Mammary microvascular endothelial cell (primary cell): Measurements from ENCODE around the gene BMI1. TPM values are rescaled to one million over a fixed set of nuclear protein-coding genes. Genes with fewer than 3 reads are reported as not detected.

ENCODE experiments used
- total RNA-seq: library from RNA; depleted of rRNA; stranded (reverse); fragments of >200 nt; gene quantifications from 2 replicates; pipeline ENCODE4 v1.2.3, GENCODE V29; 2015

The BMI1 gene
- 15.6 and 22.1 TPM in 2 replicates for total RNA-seq

DNA sequence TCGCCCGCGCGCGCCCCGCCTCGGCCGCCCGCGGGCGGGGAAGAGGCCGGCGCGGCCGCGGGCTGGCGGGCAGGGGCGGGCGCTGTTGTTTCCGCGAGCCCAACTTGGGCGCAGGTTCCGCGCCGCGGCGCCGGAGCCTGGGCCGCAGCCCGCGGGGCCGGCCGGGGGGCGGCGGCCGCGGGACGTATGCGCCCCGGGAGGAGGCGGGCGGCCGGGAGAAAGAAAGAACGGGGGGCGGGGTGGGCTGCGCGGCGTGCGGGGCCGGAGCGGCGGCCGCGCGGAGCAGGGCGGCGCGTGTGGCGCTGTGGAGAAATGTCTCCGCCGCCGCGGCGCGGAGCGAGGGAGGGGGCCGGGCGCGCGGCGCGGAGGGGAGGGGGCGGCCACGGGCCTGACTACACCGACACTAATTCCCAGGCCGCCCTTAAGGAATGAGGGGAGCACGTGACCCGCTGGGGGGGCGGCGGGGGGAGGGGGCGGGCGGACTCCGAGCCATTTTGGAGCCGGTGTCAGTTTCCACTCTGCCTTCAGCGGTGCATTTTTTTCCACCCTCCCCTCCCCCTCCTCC, at the start of gene BMI1:
BMI1 (plus strand) TSS at position 509 of the 565 bp plus-strand sequence. CDS start 5,351 bp downstream, outside the sequence.

DNA sequence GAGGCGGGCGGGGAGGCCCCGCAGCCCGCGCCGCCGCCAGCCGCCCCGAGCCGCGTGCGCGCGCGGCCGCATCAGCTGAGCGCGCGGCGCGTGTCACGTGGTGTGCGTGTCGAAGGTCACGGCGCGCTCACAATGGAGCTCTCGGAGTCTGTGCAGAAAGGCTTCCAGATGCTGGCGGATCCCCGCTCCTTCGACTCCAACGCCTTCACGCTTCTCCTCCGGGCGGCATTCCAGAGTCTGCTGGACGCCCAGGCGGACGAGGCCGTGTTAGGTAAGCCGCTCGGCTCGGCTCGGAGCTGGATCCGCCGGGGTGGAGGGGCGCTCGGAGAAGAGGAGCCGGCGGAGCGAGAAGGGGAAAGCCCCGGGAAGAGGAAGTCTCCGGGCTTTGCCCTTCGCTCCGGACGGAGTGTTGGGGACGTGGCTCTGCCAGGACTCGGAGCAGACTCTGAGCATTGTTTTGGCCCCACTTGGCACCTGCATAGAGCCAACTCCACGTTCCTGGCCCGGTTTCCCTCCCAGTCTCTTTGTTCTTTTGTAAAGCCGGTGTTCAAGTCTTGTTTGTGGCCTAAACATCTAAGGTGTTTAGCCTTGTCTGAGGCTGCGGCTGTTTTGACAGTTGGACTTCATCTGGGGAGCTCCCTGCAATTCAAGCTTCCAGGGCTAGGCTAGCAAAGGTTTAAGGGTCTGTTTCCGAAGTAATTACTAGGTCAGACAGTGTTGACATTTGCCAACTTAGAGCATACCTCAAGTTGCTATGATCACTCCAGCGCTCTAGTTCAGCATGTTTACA, 4.4 kb upstream of the BMI1 start, which contains the start of gene COMMD3:
COMMD3 (plus strand) TSS at position 103 of the 790 bp plus-strand sequence; CDS start at position 133, 30 bp downstream.

DNA sequence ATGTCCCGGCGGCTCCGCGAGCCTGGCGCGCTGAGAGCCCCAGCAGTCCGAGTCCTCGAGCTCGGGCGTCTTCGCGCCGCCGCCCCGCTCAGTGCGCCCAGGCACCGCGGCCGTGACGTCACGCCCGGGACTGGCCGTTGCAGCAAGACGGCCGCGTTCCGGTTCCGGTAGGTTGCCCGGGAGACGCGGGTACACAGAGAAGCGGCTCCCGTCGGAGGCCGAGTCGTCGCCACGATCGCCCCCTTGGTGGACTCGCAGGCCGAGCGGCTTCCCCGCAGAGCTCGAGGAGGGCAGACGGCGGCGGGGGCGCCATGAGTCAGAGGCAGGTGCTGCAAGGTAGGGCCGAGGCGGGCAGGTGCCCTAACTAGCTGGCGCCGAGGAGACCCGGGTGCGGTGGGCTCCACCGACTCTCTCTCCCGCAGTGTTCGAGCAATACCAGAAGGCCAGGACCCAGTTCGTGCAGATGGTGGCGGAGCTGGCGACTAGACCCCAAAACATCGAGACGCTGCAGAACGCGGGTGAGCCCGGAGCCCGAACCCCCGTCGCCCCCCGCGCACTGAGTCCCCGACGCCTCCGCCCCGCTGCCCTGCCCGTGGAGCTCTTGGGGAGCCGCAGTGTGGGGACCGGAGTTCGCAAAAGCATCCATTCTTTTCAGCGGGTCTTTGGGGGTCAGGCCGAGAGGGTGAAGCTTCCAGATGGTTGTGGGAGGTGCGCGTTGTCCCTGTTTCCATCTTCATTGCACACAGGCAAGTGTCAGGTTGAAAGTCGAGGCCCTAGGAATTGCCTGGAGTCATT, 24.6 kb downstream of the BMI1 start, which contains the start of gene SPAG6:
SPAG6 (plus strand) TSS at position 196 of the 795 bp plus-strand sequence; CDS start at position 312, 116 bp downstream.

Other genes with a start within 250 kb of the BMI1 start
- not detected in 2 replicates for gene EBLN1, start 103.1 kb upstream of the BMI1 start, total RNA-seq
- gene COMMD3, start 4.7 kb upstream of the BMI1 start, total RNA-seq, result 43.6 and 47.4 TPM in 2 replicates
- not detected in 2 replicates for gene SPAG6, start 24.4 kb downstream of the BMI1 start, total RNA-seq